Cardiac atrium fibroblast (primary cell): Measurements from ENCODE around the gene LATS2. TPM values are rescaled to one million over a fixed set of nuclear protein-coding genes. Genes with fewer than 3 reads are reported as not detected.

Source experiments
- total RNA-seq: library from RNA; depleted of rRNA; stranded (reverse); fragments of >200 nt; gene quantifications from 2 replicates; pipeline ENCODE4 v1.2.3, GENCODE V29; 2015

Gene LATS2
- 18.8 and 30.6 TPM in 2 replicates for total RNA-seq

DNA sequence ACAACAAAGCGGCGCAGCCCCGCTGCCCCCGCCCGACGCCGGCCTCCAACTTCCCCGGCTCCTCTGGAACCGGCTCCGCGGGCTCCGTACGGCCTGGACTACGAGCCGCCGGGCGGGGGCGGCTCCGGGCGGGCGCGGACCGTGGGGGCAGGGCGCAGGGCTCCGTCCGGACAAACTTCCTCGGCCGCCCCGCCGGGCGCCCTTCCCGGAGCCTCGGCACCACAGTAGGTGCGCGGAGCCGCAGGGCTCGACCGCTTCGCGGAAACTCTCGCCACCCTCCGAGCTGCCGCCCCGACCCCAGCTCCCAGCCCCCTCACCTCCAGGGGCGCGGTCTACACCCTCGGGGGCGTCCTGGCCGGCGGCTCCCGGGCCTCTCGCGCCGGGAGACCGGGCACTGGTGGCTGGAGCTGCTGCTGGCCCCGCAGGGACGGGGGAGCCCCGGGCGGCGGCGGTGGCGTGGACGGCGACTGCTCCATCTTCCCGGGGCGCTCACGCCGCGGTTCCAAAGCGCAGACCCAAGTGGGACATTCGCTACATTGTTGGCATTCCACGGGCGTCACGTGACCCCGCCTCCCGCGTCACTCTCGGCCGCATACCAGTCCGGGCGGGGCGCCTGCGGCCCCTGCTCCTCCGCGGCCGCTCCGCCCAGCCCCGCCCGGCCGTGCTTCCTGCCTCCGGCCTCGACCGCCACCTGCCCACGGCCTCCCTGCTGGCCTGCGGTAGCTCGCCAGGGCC is at the start of gene LATS2:
LATS2 (minus strand) TSS at position 558 of the 735 bp plus-strand sequence. CDS start 15,560 bp downstream, outside the sequence.

Other genes with a start within 250 kb of the LATS2 start
- 8.7 and 12.0 TPM in 2 replicates for gene XPO4, start 158.8 kb downstream of the LATS2 start, total RNA-seq
- 57.6 and 59.0 TPM in 2 replicates for gene SAP18, start 78.5 kb upstream of the LATS2 start, total RNA-seq
- 3.4 and 3.7 TPM in 2 replicates for gene SKA3, start 115.0 kb upstream of the LATS2 start, total RNA-seq
- gene MRPL57, start 115.1 kb upstream of the LATS2 start, total RNA-seq, result 16.1 and 25.8 TPM in 2 replicates